Adrenal gland (tissue), 5 donors: Measurements from ENCODE around the gene ZFP42.

Source experiments
- CTCF ChIP-seq, 6 experiments: fragments of 450-650 bp in 4 of 6; fragments of 200-600 bp in 2 of 6; sonication (generic) in 1 of 6; IDR thresholded peaks; 1 replicate in 5 of 6; 2 replicates in 1 of 6; pipeline versions ENCODE4 v1.5.1 to v1.8.0; 2016 to 2021; ENCODE audit warnings: antibody characterized with exemption in 6 of 6, mild to moderate bottlenecking in 2 of 6, moderate library complexity in 1 of 6
- POLR2A ChIP-seq, 2 donors: fragments of 450-650 bp; IDR thresholded peaks; one replicate each; pipeline ENCODE4 v1.6.1; 2017; ENCODE audit warnings: antibody characterized with exemption in 2 of 2, mild to moderate bottlenecking in 2 of 2, moderate library complexity in 1 of 2
- donor health status: DM: no; HTN: no; CAD: no.

DNA sequence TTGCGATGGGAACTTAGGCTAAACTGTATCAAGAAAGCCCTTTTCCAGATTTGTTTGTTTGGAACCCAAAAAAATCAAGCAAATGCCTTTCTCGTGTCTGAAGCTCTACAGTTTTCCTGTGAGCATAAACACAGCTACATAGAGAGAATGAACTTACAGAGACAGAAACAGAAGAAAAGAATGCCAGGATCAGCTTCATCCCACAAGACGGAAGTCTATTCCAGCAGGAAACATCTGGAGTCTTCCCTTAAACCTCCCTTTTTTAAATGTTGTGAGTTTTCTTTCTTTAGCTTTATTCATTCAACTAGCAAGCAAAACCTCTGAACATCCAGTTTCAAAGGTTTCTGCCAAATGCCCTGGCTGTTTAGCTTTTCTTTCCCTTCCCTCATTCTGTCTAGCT, 32.6 kb upstream of the ZFP42 start:
- TF ChIP-seq CTCF (IDR thresholded peaks at IDR 0.05) (no peak), POLR2A (IDR thresholded peaks at IDR 0.05) (no peak)
